ENCODE measurements around the gene FBLN2. TPM values are rescaled to one million over a fixed set of nuclear protein-coding genes. Genes with fewer than 3 reads are reported as not detected.

The FBLN2 gene
- total RNA-seq, 2 donors from 2014 or later, result 0.19 TPM; not detected in 1

DNA sequence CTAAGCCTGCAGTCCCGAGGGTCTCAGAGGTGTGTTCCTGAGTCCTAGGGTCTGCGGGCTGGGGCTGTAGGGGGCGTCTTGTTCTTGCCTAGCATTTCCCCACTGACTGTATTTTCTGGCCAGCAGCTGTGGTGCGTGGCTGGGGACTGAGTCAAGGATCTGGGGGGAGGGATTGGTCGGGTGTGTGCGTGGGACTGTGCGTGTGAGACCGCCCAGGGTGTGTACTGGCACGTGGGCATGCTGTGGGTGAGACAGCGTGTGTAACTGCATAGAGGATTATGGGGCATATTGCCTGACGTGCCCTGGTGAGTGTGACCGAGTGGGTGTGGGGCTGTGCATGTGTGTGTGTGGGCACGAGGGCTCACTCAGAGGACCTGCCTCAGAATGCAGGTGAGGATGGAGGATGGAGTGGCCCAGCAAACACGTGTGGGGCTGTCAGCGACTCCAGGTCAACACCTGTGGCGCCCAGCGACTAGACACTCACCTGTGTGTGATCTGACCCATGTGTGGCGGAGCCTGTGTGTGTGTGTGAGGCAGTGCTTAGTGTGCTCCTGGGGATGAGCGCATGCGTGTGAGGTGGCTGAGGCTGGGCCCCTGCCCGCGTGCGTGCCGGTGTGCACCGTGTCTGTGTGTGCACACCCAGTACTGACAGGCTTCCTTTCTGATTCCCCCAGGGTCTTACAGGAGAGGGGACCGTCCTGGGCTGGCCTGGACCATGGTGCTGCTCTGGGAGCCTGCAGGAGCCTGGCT, 20.9 kb downstream of the FBLN2 start:
- Mint-ChIP-seq H3K4me3 (no peak overlapping the region), H3K9me3 (no peaks in the 10 kb centered on the region), H3K4me1 (no peaks in the 10 kb centered on the region), H3K27ac (no peak overlapping the region), H3K27me3 (peaks cover 11% of the 10 kb centered on the region), H3K36me3 (ENCODE audit: low read depth) (no peaks in the 10 kb centered on the region)
- no peak for ATAC-seq (replicated peaks)

- H3K4me3 Mint-ChIP-seq, result no peak overlapping the region
- no peak for ATAC-seq (replicated peaks)
Measured at GRCh38 chr3:13570391-13571194, 21.7 kb downstream of the FBLN2 start.

DNA sequence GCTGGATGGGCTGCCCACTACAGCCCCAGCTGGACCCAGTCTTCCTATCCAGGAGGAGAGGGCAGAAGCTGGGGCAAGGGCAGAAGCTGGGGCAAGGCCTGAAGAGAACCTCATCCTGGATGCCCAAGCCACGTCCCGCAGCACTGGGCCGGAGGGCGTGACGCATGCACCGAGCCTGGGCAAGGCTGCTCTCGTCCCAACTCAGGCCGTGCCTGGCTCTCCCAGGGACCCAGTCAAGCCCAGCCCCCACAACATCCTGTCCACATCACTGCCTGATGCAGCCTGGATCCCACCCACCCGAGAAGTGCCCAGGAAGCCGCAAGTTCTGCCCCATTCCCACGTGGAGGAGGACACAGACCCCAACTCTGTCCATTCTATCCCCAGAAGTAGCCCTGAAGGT, 22.3 kb downstream of the FBLN2 start:
- no peak for ATAC-seq (replicated peaks)
- Mint-ChIP-seq H3K4me3 (no peak overlapping the region), H3K9me3 (no peaks in the 10 kb centered on the region)

More at GRCh38 chr3:13570391-13571194, 21.7 kb downstream of the FBLN2 start:
- H3K27ac Mint-ChIP-seq, result no peak overlapping the region
- H3K36me3 Mint-ChIP-seq (ENCODE audit: low read depth), result no peaks in the 10 kb centered on the region
- H3K9me3 Mint-ChIP-seq, result no peaks in the 10 kb centered on the region
- peaks cover 11% of the 10 kb centered on the region for H3K27me3 Mint-ChIP-seq
- no peaks in the 10 kb centered on the region for H3K4me1 Mint-ChIP-seq

GRCh38 chr3:13571831-13572750, 23.2 kb downstream of the FBLN2 start:
- peaks cover 11% of the 10 kb centered on the region for H3K27me3 Mint-ChIP-seq
- ATAC-seq (replicated peaks), result no peak
- H3K4me1 Mint-ChIP-seq, result no peaks in the 10 kb centered on the region
- no peak overlapping the region for H3K4me3 Mint-ChIP-seq
- no peaks in the 10 kb centered on the region for H3K36me3 Mint-ChIP-seq (ENCODE audit: low read depth)
- no peaks in the 10 kb centered on the region for H3K9me3 Mint-ChIP-seq
- H3K27ac Mint-ChIP-seq, result no peak overlapping the region

More for the DNA sequence above, 22.3 kb downstream of the FBLN2 start:
- H3K36me3 Mint-ChIP-seq (ENCODE audit: low read depth), result no peaks in the 10 kb centered on the region
- peaks cover 11% of the 10 kb centered on the region for H3K27me3 Mint-ChIP-seq
- no peaks in the 10 kb centered on the region for H3K4me1 Mint-ChIP-seq
- no peak overlapping the region for H3K27ac Mint-ChIP-seq

- Mint-ChIP-seq H3K27ac (no peak overlapping the region), H3K9me3 (no peaks in the 10 kb centered on the region), H3K4me1 (no peaks in the 10 kb centered on the region), H3K4me3 (no peak overlapping the region), H3K27me3 (peaks cover 11% of the 10 kb centered on the region), H3K36me3 (ENCODE audit: low read depth) (no peaks in the 10 kb centered on the region)
- ATAC-seq (replicated peaks), result no peak
Measured at GRCh38 chr3:13572926-13573623, 24.1 kb downstream of the FBLN2 start.

- Mint-ChIP-seq H3K4me1 (no peaks in the 10 kb centered on the region), H3K27ac (no peak overlapping the region), H3K36me3 (ENCODE audit: low read depth) (no peaks in the 10 kb centered on the region), H3K9me3 (no peaks in the 10 kb centered on the region), H3K4me3 (no peak overlapping the region), H3K27me3 (peaks cover 5% of the 10 kb centered on the region)
- ATAC-seq (replicated peaks), result no peak
Measured at GRCh38 chr3:13574083-13574797, 25.3 kb downstream of the FBLN2 start.

GRCh38 chr3:13574798-13575451, 26.0 kb downstream of the FBLN2 start:
- no peaks in the 10 kb centered on the region for H3K4me1 Mint-ChIP-seq
- ATAC-seq (replicated peaks), result peak; percentile 85
- H3K27me3 Mint-ChIP-seq, result peaks cover under 1% of the 10 kb centered on the region
- H3K9me3 Mint-ChIP-seq, result no peaks in the 10 kb centered on the region
- no peak overlapping the region for H3K27ac Mint-ChIP-seq
- H3K4me3 Mint-ChIP-seq, result no peak overlapping the region
- no peaks in the 10 kb centered on the region for H3K36me3 Mint-ChIP-seq (ENCODE audit: low read depth)

DNA sequence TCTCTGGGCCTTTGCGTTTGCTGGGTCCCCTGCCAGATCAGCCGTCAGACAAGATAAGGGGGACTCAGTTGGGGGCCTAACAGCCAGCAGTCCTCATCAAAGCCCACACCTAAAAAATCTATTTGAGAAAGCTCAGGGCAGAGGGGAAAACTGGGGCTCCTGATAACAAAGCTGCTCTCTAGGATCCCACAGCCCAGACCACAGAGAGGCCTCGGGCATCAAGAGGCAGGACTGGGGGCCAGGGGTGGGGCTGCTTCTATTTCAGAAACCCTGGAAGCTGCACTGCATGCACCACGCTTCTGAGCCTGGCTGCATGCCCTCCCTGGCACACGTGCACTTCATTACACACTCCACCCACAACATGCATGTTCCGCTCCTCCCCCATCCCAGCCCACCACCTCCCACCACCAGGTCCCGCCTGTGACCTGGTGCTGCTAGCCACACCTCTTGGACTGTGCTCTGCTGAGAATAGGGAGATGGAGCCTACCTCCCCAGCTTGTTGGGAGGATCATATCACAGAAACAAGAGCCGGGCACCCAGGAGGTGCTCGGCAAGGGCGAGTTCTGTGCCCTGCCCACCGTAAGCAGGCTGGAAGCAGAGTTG, 26.6 kb downstream of the FBLN2 start:
- Mint-ChIP-seq H3K9me3 (no peaks in the 10 kb centered on the region), H3K36me3 (ENCODE audit: low read depth) (no peaks in the 10 kb centered on the region), H3K4me1 (no peaks in the 10 kb centered on the region), H3K27me3 (no peaks in the 10 kb centered on the region), H3K27ac (no peak overlapping the region), H3K4me3 (no peak overlapping the region)
- no peak for ATAC-seq (replicated peaks)

DNA sequence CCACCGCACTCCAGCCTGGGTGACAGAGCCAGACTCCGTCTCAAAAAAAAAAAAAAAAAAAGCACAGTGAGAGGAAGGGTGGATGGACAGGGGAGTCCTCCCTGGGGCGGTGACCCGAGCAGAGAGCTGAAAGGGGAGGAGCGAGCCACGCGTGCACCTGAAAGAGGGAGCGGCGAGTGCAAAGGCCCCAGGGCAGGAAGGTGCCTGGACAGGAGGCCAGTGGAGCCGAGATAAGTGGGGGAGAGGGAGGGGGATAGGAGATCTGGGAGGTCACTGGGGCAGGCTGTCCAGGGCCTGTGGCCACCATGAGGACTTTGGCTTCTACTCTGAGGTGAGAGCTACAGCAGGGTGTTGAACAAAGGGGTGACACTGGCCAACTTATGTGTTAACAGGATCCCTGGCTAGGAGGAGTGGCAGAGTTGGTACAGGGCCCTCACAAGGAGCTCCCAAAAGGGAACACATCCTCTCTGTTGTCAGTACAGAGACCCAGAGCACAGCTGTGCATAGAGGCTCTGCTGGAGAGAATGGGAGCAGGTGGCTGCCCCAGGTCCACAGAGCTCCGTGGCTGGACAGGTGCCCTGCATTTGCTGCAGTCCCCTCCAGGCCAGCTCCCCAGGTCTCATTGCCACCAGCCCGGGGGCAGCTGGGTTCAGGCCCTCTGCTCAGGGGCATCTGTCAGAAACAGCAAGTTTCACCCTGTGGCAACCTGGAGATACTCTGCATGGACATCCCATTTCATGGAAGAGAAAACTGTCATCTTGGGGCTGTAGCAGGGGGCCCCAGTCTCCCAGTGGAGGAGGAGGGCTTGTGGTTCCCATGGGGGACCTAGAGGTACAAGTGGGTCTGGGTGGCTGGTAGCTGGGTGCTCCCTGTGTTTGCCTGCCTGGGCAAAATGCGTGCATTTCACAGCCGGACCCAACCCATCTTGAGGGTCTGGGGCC, 28.5 kb downstream of the FBLN2 start:
- Mint-ChIP-seq H3K36me3 (ENCODE audit: low read depth) (no peaks in the 10 kb centered on the region), H3K27ac (no peak overlapping the region), H3K27me3 (peaks cover 3% of the 10 kb centered on the region), H3K4me3 (no peak overlapping the region), H3K4me1 (no peaks in the 10 kb centered on the region), H3K9me3 (no peaks in the 10 kb centered on the region)
- ATAC-seq (replicated peaks), result no peak

GRCh38 chr3:13578251-13578650, 29.3 kb downstream of the FBLN2 start:
- H3K27me3 Mint-ChIP-seq, result peaks cover 3% of the 10 kb centered on the region
- H3K4me1 Mint-ChIP-seq, result no peaks in the 10 kb centered on the region
- no peak overlapping the region for H3K27ac Mint-ChIP-seq
- H3K9me3 Mint-ChIP-seq, result no peaks in the 10 kb centered on the region
- ATAC-seq (replicated peaks), result no peak
- no peaks in the 10 kb centered on the region for H3K36me3 Mint-ChIP-seq (ENCODE audit: low read depth)
- no peak overlapping the region for H3K4me3 Mint-ChIP-seq

GRCh38 chr3:13579063-13579462, 30.1 kb downstream of the FBLN2 start:
- Mint-ChIP-seq H3K9me3 (no peaks in the 10 kb centered on the region), H3K27me3 (peaks cover 3% of the 10 kb centered on the region), H3K27ac (no peak overlapping the region), H3K4me1 (no peaks in the 10 kb centered on the region), H3K4me3 (no peak overlapping the region), H3K36me3 (ENCODE audit: low read depth) (no peaks in the 10 kb centered on the region)
- no peak for ATAC-seq (replicated peaks)
